Fibroblast of mammary gland (primary cell): ENCODE data around the gene ACACA.

Experiments used
- DNase-seq: peaks from one replicate; pipeline ENCODE4 v3.0.0-alpha.2; 2010; ENCODE audit warnings: low read depth
- H3K4me3 ChIP-seq: 2 replicates; pipeline ENCODE4 v1.5.1; 2011; ENCODE audit warnings: low read depth, mild to moderate bottlenecking, low read length, moderate library complexity; ENCODE audit not compliant: control insufficient read depth
- CTCF ChIP-seq: conservative IDR thresholded peaks from 2 replicates; pipeline ENCODE4 v1.5.1; 2011; ENCODE audit warnings: low read depth, low read length, inconsistent platforms; ENCODE audit not compliant: control insufficient read depth, insufficient read depth

Gene ACACA

GRCh38 chr17:37322106-37322505 is 84.5 kb downstream of the ACACA start:
- DNase-seq, result no peak
- no peak for TF ChIP-seq CTCF
- no peak overlapping the region for H3K4me3 ChIP-seq

GRCh38 chr17:37318931-37319594 is 87.6 kb downstream of the ACACA start:
- DNase-seq, result no peak
- no peak for TF ChIP-seq CTCF
- no peak overlapping the region for H3K4me3 ChIP-seq

GRCh38 chr17:37317867-37318266 is 88.8 kb downstream of the ACACA start:
- no peak overlapping the region for H3K4me3 ChIP-seq
- DNase-seq, result no peak
- TF ChIP-seq CTCF, result no peak

- no peak for DNase-seq
- no peak overlapping the region for H3K4me3 ChIP-seq
- TF ChIP-seq CTCF, result no peak
These were observed 91.0 kb downstream of the ACACA start for GRCh38 chr17:37315601-37316000.

GRCh38 chr17:37312137-37312923 is 94.3 kb downstream of the ACACA start:
- no peak for DNase-seq
- H3K4me3 ChIP-seq, result no peak overlapping the region
- TF ChIP-seq CTCF, result no peak

GRCh38 chr17:37310940-37311339 is 95.7 kb downstream of the ACACA start:
- TF ChIP-seq CTCF, result no peak
- no peak overlapping the region for H3K4me3 ChIP-seq
- no peak for DNase-seq
